ENCODE results near the gene CHD3.

CHD3 gene

DNA sequence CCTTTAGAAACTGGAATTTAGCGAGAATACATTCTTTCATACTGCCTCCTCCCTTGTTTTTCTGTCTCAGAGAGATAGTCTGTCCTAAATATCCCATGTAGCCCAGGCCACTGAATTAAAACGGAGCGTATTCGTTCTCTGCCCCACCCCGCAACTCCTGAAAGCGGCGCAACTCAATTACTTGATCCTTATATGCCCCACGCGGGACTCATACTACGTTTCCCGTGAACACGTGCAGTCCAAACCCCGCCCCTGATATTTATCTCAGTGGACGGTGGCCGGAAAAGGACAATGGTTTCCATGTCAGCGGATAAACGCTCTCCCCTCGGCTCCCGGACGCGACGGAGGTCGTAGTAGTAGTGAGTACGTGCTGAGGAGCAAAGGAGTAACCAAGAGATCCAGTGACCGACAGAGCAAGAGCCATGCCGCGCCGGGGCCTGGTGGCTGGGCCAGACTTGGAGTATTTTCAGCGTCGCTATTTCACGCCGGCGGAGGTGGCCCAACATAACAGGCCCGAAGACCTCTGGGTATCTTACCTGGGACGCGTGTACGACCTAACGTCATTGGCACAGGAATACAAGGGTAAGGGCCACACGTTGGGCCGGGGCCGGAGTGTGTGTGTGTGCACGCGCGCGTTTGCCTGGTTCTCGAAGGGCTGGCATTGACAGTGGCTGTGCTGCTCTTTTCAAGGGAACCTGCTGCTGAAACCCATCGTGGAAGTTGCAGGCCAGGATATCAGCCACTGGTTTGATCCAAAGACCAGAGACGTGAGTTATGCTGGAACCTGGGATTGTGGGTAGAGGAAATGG lies 30.7 kb upstream of the CHD3 start, which contains the start of gene CYB5D1:
CYB5D1 (plus strand) TSS at position 291 of the 809 bp plus-strand sequence; CDS start at position 423, 132 bp downstream.
- H3K9me3 ChIP-seq (ENCODE audit: control insufficient read depth, insufficient read depth, low read depth, low read length), result no peaks in the 10 kb centered on the region
- ChIA-PET POLR2A (interaction anchor here (0.6 to 3.2 kb wide), 22 partner anchors 16 to 643 kb away, joined by 3 to 110 read pairs (median 6); partner anchors contain the start of genes ATP1B2, CHD3, CNTROB and DNAH2), CTCF (interaction anchor here (0.7 to 14.4 kb wide), 19 partner anchors 7 to 200 kb away, joined by 3 to 141 read pairs (median 4); partner anchors contain the start of gene DNAH2)
- peaks cover 10% of the 10 kb centered on the region for H3K4me1 ChIP-seq (ENCODE audit: control insufficient read depth, insufficient read depth, low read length)
- H3K27ac ChIP-seq (ENCODE audit: extremely low read depth, low read depth, low read length), result peak within 1 kb of the TSS; percentile 90
- H3K36me3 ChIP-seq (ENCODE audit: control insufficient read depth in 2 of 2, insufficient read depth in 1 of 2, low read length in 2 of 2), result peaks cover 27 to 49% of the 10 kb centered on the region in 2 experiments
- peak within 1 kb of the TSS; percentile 88 for H3K4me3 ChIP-seq (ENCODE audit: low read depth, low read length)
- TF ChIP-seq, protein P1, sequence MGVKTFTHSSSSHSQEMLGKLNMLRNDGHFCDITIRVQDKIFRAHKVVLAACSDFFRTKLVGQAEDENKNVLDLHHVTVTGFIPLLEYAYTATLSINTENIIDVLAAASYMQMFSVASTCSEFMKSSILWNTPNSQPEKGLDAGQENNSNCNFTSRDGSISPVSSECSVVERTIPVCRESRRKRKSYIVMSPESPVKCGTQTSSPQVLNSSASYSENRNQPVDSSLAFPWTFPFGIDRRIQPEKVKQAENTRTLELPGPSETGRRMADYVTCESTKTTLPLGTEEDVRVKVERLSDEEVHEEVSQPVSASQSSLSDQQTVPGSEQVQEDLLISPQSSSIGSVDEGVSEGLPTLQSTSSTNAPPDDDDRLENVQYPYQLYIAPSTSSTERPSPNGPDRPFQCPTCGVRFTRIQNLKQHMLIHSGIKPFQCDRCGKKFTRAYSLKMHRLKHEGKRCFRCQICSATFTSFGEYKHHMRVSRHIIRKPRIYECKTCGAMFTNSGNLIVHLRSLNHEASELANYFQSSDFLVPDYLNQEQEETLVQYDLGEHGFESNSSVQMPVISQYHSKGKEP (tag by site-specific recombination; IDR thresholded peaks at IDR 0.05), result 0 out of 2 replicates have a peak, but pooled peaks have one; percentile 15
- TF ChIP-seq, protein P2, sequence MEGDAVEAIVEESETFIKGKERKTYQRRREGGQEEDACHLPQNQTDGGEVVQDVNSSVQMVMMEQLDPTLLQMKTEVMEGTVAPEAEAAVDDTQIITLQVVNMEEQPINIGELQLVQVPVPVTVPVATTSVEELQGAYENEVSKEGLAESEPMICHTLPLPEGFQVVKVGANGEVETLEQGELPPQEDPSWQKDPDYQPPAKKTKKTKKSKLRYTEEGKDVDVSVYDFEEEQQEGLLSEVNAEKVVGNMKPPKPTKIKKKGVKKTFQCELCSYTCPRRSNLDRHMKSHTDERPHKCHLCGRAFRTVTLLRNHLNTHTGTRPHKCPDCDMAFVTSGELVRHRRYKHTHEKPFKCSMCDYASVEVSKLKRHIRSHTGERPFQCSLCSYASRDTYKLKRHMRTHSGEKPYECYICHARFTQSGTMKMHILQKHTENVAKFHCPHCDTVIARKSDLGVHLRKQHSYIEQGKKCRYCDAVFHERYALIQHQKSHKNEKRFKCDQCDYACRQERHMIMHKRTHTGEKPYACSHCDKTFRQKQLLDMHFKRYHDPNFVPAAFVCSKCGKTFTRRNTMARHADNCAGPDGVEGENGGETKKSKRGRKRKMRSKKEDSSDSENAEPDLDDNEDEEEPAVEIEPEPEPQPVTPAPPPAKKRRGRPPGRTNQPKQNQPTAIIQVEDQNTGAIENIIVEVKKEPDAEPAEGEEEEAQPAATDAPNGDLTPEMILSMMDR (tag by site-specific recombination; IDR thresholded peaks at IDR 0.05), result no peak; the same call in 1 of the 2 replicates
- TF ChIP-seq ZEB2 (tag by site-specific recombination; IDR thresholded peaks at IDR 0.05) (0 out of 2 replicates have a peak, but pooled peaks have one; percentile 33), KLF1 (tag by site-specific recombination; IDR thresholded peaks at IDR 0.05) (peak; percentile 22; the same call in 1 of the 2 replicates), ZNF132 (tag by site-specific recombination; IDR thresholded peaks at IDR 0.05; ENCODE audit: borderline replicate concordance) (no peak), ZNF776 (tag by site-specific recombination; IDR thresholded peaks at IDR 0.05; ENCODE audit: borderline replicate concordance) (no peak), WT1 (tag by site-specific recombination; IDR thresholded peaks at IDR 0.05) (0 out of 2 replicates have a peak, but pooled peaks have one; percentile 30), ZNF48 (tag by site-specific recombination; IDR thresholded peaks at IDR 0.05) (no peak), ZBTB48 (tag by site-specific recombination; IDR thresholded peaks at IDR 0.05) (peak; percentile 34; the same call in 1 of the 2 replicates), SALL2 (tag by site-specific recombination; IDR thresholded peaks at IDR 0.05; ENCODE audit: borderline replicate concordance) (no peak), ZNF596 (tag by site-specific recombination; IDR thresholded peaks at IDR 0.05) (no peak), GLIS2 (tag by site-specific recombination; IDR thresholded peaks at IDR 0.05) (no peak), ZNF391 (tag by site-specific recombination; IDR thresholded peaks at IDR 0.05; ENCODE audit: borderline replicate concordance, low read depth) (no peak; the same call in 1 of the 2 replicates), ZNF174 (tag by site-specific recombination; IDR thresholded peaks at IDR 0.05) (no peak), ZNF140 (tag by site-specific recombination; IDR thresholded peaks at IDR 0.05) (no peak), ZNF202 (tag by site-specific recombination; IDR thresholded peaks at IDR 0.05; ENCODE audit: borderline replicate concordance) (no peak), ZNF768 (tag by site-specific recombination; IDR thresholded peaks at IDR 0.05) (no peak), ZNF324 (tag by site-specific recombination; IDR thresholded peaks at IDR 0.05) (no peak)
- TF ChIP-seq, protein P3, sequence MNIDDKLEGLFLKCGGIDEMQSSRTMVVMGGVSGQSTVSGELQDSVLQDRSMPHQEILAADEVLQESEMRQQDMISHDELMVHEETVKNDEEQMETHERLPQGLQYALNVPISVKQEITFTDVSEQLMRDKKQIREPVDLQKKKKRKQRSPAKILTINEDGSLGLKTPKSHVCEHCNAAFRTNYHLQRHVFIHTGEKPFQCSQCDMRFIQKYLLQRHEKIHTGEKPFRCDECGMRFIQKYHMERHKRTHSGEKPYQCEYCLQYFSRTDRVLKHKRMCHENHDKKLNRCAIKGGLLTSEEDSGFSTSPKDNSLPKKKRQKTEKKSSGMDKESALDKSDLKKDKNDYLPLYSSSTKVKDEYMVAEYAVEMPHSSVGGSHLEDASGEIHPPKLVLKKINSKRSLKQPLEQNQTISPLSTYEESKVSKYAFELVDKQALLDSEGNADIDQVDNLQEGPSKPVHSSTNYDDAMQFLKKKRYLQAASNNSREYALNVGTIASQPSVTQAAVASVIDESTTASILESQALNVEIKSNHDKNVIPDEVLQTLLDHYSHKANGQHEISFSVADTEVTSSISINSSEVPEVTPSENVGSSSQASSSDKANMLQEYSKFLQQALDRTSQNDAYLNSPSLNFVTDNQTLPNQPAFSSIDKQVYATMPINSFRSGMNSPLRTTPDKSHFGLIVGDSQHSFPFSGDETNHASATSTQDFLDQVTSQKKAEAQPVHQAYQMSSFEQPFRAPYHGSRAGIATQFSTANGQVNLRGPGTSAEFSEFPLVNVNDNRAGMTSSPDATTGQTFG (tag by site-specific recombination; IDR thresholded peaks at IDR 0.05; ENCODE audit: borderline replicate concordance), result no peak
- TF ChIP-seq, protein P4, sequence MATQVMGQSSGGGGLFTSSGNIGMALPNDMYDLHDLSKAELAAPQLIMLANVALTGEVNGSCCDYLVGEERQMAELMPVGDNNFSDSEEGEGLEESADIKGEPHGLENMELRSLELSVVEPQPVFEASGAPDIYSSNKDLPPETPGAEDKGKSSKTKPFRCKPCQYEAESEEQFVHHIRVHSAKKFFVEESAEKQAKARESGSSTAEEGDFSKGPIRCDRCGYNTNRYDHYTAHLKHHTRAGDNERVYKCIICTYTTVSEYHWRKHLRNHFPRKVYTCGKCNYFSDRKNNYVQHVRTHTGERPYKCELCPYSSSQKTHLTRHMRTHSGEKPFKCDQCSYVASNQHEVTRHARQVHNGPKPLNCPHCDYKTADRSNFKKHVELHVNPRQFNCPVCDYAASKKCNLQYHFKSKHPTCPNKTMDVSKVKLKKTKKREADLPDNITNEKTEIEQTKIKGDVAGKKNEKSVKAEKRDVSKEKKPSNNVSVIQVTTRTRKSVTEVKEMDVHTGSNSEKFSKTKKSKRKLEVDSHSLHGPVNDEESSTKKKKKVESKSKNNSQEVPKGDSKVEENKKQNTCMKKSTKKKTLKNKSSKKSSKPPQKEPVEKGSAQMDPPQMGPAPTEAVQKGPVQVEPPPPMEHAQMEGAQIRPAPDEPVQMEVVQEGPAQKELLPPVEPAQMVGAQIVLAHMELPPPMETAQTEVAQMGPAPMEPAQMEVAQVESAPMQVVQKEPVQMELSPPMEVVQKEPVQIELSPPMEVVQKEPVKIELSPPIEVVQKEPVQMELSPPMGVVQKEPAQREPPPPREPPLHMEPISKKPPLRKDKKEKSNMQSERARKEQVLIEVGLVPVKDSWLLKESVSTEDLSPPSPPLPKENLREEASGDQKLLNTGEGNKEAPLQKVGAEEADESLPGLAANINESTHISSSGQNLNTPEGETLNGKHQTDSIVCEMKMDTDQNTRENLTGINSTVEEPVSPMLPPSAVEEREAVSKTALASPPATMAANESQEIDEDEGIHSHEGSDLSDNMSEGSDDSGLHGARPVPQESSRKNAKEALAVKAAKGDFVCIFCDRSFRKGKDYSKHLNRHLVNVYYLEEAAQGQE (tag by site-specific recombination; IDR thresholded peaks at IDR 0.05), result no peak
- TF ChIP-seq, protein P5, sequence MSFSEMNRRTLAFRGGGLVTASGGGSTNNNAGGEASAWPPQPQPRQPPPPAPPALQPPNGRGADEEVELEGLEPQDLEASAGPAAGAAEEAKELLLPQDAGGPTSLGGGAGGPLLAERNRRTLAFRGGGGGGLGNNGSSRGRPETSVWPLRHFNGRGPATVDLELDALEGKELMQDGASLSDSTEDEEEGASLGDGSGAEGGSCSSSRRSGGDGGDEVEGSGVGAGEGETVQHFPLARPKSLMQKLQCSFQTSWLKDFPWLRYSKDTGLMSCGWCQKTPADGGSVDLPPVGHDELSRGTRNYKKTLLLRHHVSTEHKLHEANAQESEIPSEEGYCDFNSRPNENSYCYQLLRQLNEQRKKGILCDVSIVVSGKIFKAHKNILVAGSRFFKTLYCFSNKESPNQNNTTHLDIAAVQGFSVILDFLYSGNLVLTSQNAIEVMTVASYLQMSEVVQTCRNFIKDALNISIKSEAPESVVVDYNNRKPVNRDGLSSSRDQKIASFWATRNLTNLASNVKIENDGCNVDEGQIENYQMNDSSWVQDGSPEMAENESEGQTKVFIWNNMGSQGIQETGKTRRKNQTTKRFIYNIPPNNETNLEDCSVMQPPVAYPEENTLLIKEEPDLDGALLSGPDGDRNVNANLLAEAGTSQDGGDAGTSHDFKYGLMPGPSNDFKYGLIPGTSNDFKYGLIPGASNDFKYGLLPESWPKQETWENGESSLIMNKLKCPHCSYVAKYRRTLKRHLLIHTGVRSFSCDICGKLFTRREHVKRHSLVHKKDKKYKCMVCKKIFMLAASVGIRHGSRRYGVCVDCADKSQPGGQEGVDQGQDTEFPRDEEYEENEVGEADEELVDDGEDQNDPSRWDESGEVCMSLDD (tag by site-specific recombination; IDR thresholded peaks at IDR 0.05), result 0 out of 2 replicates have a peak, but pooled peaks have one; percentile 34
- TF ChIP-seq, protein P6, sequence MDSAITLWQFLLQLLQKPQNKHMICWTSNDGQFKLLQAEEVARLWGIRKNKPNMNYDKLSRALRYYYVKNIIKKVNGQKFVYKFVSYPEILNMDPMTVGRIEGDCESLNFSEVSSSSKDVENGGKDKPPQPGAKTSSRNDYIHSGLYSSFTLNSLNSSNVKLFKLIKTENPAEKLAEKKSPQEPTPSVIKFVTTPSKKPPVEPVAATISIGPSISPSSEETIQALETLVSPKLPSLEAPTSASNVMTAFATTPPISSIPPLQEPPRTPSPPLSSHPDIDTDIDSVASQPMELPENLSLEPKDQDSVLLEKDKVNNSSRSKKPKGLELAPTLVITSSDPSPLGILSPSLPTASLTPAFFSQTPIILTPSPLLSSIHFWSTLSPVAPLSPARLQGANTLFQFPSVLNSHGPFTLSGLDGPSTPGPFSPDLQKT (IDR thresholded peaks at IDR 0.05; ENCODE audit: borderline replicate concordance, low read depth, low read length), result 0 out of 2 replicates have a peak, but pooled peaks have one; percentile 27
